Islet precursor cell (in vitro differentiated cells): ENCODE data around the gene MYO18B.

Source experiments
- DNase-seq: peaks from one replicate; pipeline ENCODE4 v3.0.0-alpha.2; 2018

The MYO18B gene

GRCh38 chr22:26056455-26057200 is 314.6 kb downstream of the MYO18B start:
- DNase-seq = no peak

- DNase-seq = no peak
These were observed 315.7 kb downstream of the MYO18B start for GRCh38 chr22:26057731-26058130.

- DNase-seq = no peak
These were observed 322.1 kb downstream of the MYO18B start for GRCh38 chr22:26064048-26064447.

DNA sequence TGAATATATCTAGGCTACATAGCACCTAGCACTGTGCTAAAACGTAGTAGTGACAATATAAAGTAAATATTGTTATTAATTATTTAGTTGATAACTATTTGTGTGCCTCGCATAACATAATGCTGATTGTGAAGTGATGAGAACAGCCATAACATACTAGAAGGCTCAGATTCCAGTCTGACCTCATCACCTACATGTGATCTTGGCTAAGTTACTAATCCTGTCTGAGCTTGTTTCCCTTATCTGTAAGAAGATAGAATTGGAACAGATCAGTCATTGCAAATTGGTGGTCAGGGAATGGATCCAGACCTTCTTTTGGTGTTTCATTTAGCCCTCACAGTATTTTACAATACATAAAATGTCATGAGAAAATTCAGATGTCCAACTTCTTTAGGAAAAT is 323.9 kb downstream of the MYO18B start:
- DNase-seq = no peak

DNA sequence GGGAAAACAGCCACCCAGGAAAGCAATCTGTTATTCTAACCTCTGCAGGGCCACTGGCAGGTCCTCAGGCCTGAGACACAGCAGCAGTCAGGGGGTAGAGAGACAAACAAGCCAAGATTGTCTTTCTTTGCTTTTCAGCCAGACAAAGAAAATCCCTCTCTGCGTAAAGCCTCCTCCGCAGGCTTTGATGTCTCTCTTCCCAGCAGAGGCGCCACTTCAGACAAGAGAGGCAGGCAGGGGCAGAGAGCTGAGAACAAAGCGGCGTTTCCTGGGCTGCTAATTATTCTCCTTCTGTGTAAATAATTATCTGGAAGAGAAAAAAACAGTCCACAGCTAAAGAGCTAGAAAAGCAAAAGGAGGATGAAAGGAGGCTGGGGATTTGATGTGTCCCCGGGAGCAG is 324.5 kb downstream of the MYO18B start:
- DNase-seq = peak; percentile 95

- peak; percentile 96 for DNase-seq
These were observed 326.6 kb downstream of the MYO18B start for GRCh38 chr22:26068571-26068970.

DNA sequence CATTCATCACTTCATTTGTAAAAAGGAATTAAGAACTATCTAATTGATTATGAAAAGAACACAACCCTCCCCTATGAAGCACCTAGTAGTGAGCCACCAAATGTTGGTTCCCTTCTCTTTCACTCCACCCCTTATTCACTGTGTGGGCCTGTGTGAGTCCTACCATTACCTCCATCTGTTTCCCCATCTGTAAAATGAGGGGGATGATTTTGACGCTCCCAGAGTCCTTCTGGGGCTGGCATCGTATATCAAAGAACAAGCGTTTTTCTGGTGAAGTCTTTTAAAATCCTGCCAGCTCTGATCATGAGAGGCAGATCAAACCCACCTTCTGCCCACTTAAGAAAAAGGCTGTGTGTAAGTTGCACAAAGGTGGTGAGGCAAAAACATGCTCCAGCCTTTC is 330.6 kb downstream of the MYO18B start:
- DNase-seq = no peak

- no peak for DNase-seq
These were observed 333.3 kb downstream of the MYO18B start for GRCh38 chr22:26075251-26075650.

- no peak for DNase-seq
These were observed 337.0 kb downstream of the MYO18B start for GRCh38 chr22:26079009-26079408.
